HepG2 (cell line): ENCODE results near the gene MRPL28. TPM values are rescaled to one million over a fixed set of nuclear protein-coding genes. Genes with fewer than 3 reads are reported as not detected.

ENCODE experiments used
- ATF7-NPFF ChIP-seq: sonication (generic); formaldehyde crosslinking; IDR thresholded peaks from 2 replicates; pipeline ENCODE4 v1.8.1; 2023; ENCODE audit warnings: mild to moderate bottlenecking, low read depth, missing genetic modification reagents, moderate library complexity
- IRX3 ChIP-seq: sonication (generic); formaldehyde crosslinking; IDR thresholded peaks from 2 replicates; pipeline ENCODE4 v1.8.1; 2023; ENCODE audit warnings: mild to moderate bottlenecking, low read depth, missing genetic modification reagents, borderline replicate concordance
- KLF9 ChIP-seq: IDR thresholded peaks from 2 replicates; pipeline ENCODE4 v1.6.1; 2016; ENCODE audit warnings: low read depth
- MIXL1 ChIP-seq: IDR thresholded peaks from 2 replicates; pipeline ENCODE4 v1.6.1; 2016
- MTA1 ChIP-seq: sonication (generic); formaldehyde crosslinking; IDR thresholded peaks from 2 replicates; pipeline ENCODE4 v1.4.0; 2020; ENCODE audit warnings: missing genetic modification reagents, mild to moderate bottlenecking, borderline replicate concordance
- NR3C1 ChIP-seq: sonication (generic); formaldehyde crosslinking; IDR thresholded peaks from 2 replicates; pipeline ENCODE4 v1.4.0; 2020; ENCODE audit warnings: missing genetic modification reagents
- RXRB ChIP-seq: IDR thresholded peaks from 2 replicates; pipeline ENCODE4 v1.6.1; 2016; ENCODE audit warnings: borderline replicate concordance, missing genetic modification reagents, missing compliant biosample characterization
- SIX1 ChIP-seq: sonication (generic); formaldehyde crosslinking; IDR thresholded peaks from 2 replicates; pipeline ENCODE4 v1.4.0; 2020; ENCODE audit warnings: missing genetic modification reagents, borderline replicate concordance
- SMARCC2 ChIP-seq: fragments of 450-650 bp; IDR thresholded peaks from 2 replicates; pipeline ENCODE4 v1.6.1; 2017; ENCODE audit warnings: antibody characterized with exemption, mild to moderate bottlenecking
- SRSF4 ChIP-seq: fragments of 200-400 bp; formaldehyde crosslinking; IDR thresholded peaks from one replicate; pipeline ENCODE4 v1.6.1; 2018; ENCODE audit warnings: mild to moderate bottlenecking, low read depth, low read length, moderate library complexity; ENCODE audit not compliant: poor library complexity, severe bottlenecking
- TBL1XR1 ChIP-seq: fragments of 150-350 bp; IDR thresholded peaks from 2 replicates; pipeline ENCODE4 v1.6.1; 2014; ENCODE audit warnings: borderline replicate concordance, low read length; ENCODE audit not compliant: partially characterized antibody
- TGIF2 ChIP-seq: IDR thresholded peaks from 2 replicates; pipeline ENCODE4 v1.6.1; 2016; ENCODE audit warnings: control low read depth, missing compliant biosample characterization
- ZBTB1 ChIP-seq: sonication (generic); formaldehyde crosslinking; IDR thresholded peaks from 2 replicates; pipeline ENCODE4 v1.4.0; 2020; ENCODE audit warnings: missing genetic modification reagents, borderline replicate concordance
- ZNF543 ChIP-seq: sonication (generic); formaldehyde crosslinking; IDR thresholded peaks from 2 replicates; pipeline ENCODE4 v1.4.0; 2020; ENCODE audit warnings: mild to moderate bottlenecking, missing genetic modification reagents
- ZNF749 ChIP-seq: sonication (generic); formaldehyde crosslinking; IDR thresholded peaks from 2 replicates; pipeline ENCODE4 v1.8.0; 2022; ENCODE audit warnings: mild to moderate bottlenecking, missing genetic modification reagents, moderate library complexity, borderline replicate concordance
- ZNF788 ChIP-seq: sonication (generic); formaldehyde crosslinking; IDR thresholded peaks from 2 replicates; pipeline ENCODE4 v1.5.0; 2020; ENCODE audit warnings: mild to moderate bottlenecking, missing genetic modification reagents, borderline replicate concordance
- polyA plus RNA-seq, 8 experiments: library from polyadenylated mRNA; depleted of rRNA in 3 of 8; stranded (reverse) in 7 of 8; unstranded in 1 of 8; fragments of >200 nt; fragmentation: Illumina TruSeq in 4 of 8; extraction: Trizol in 4 of 8; gene quantifications; 2 replicates each; pipeline versions ENCODE4 v1.2.1 to v1.2.3, GENCODE V29; 2011 to 2016; ENCODE audit warnings: low read depth in 4 of 8, missing spikeins in 1 of 8, mixed read lengths in 1 of 8; ENCODE audit not compliant: insufficient read depth in 1 of 8
- total RNA-seq, 5 experiments: library from RNA; depleted of rRNA; stranded (reverse); fragments of >200 nt; fragmentation: Illumina TruSeq; extraction: Trizol; gene quantifications; 2 replicates each; pipeline ENCODE4 v1.2.3, GENCODE V29; 2016; ENCODE audit warnings: low read depth in 1 of 5
- TF ChIP-seq, protein P1 (sequence below): sonication (generic); formaldehyde crosslinking; IDR thresholded peaks from 2 replicates; pipeline ENCODE4 v1.5.0; 2020; ENCODE audit warnings: missing genetic modification reagents
- TF ChIP-seq, protein P2 (sequence below): IDR thresholded peaks from 2 replicates; pipeline ENCODE4 v1.6.1; 2016; ENCODE audit warnings: low read depth
- TF ChIP-seq, protein P3 (sequence below): sonication (generic); formaldehyde crosslinking; IDR thresholded peaks from 2 replicates; pipeline ENCODE4 v1.5.0; 2020; ENCODE audit warnings: missing genetic modification reagents
- TF ChIP-seq, protein P4 (sequence below): sonication (generic); formaldehyde crosslinking; IDR thresholded peaks from 2 replicates; pipeline ENCODE4 v1.5.0; 2020; ENCODE audit warnings: mild to moderate bottlenecking, missing genetic modification reagents, borderline replicate concordance
- TF ChIP-seq, protein P5 (sequence below): IDR thresholded peaks from 2 replicates; pipeline ENCODE4 v1.6.1; 2016; ENCODE audit warnings: missing genetic modification reagents, missing compliant biosample characterization

The MRPL28 gene
- total and polyA plus RNA-seq, 2 of the 13 experiments (the other 11 are each of a cell fraction or from before 2014, with no cell fraction given): 114 to 135 TPM

DNA sequence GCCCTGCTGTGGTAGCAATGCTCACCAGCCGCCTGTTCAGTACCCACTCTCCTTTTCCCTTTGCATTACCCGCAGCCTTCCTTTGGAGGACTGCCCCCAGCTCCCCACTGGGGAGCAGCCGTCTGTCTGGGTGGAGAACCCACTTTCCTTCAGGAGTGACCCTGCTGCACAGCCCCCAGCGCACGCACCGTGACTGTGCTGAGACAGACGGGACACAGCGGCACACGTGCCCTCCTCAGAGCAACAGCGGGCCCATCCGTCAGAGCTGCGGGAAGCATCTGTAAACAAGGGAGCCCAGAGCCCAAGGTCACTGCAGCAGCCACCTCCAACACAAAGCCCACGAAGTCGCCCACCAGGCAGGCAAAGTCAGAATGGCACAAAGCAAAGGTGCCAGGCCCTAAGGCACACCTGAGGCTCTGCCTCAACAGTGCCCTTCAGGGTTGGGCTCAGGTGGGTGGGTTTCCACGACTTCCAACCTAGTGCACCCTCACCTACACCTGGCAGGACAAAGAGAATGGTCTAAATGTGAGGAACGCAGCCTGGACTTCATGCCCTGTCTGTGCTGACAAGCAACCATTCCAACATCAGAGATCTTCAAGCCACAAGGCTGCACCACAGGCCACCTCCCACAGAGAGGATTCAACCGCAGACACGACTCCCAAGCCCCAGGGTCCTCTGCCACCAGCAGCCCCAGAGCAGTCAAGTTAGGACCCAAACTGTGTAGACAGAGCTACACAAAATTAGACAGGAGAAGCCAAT, 27.7 kb downstream of the MRPL28 start (continued):
- TF ChIP-seq ZNF543 (peak; percentile 87; the same call in 1 of the 2 replicates), MTA1 (CRISPR knock-in tag) (peak; percentile 94), KLF9 (CRISPR knock-in tag) (no peak), IRX3 (CRISPR knock-in tag) (0 out of 2 replicates have a peak, but pooled peaks have one; percentile 72), ZBTB1 (no peak), SIX1 (CRISPR knock-in tag) (no peak), ATF7-NPFF (CRISPR knock-in tag) (no peak), SRSF4 (no peak), RXRB (CRISPR knock-in tag) (peak; percentile 72), MIXL1 (CRISPR knock-in tag) (no peak), ZNF788 (CRISPR knock-in tag) (peak; percentile 84), SMARCC2 (no peak), TBL1XR1 (no peak), TGIF2 (CRISPR knock-in tag) (peak; percentile 76; the same call in 1 of the 2 replicates), NR3C1 (CRISPR knock-in tag) (no peak), ZNF749 (CRISPR knock-in tag) (no peak)
- TF ChIP-seq, protein P1, sequence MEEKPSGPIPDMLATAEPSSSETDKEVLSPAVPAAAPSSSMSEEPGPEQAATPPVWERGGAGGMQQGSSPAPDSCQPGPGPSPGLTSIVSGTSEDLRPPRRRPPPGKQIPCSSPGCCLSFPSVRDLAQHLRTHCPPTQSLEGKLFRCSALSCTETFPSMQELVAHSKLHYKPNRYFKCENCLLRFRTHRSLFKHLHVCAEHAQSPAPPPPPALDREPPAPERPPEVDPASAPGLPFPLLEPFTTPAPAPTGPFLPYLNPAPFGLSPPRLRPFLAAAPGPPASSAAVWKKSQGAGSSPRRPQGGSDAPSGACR (CRISPR knock-in tag): peak; percentile 70; the same call in 1 of the 2 replicates
- TF ChIP-seq, protein P2, sequence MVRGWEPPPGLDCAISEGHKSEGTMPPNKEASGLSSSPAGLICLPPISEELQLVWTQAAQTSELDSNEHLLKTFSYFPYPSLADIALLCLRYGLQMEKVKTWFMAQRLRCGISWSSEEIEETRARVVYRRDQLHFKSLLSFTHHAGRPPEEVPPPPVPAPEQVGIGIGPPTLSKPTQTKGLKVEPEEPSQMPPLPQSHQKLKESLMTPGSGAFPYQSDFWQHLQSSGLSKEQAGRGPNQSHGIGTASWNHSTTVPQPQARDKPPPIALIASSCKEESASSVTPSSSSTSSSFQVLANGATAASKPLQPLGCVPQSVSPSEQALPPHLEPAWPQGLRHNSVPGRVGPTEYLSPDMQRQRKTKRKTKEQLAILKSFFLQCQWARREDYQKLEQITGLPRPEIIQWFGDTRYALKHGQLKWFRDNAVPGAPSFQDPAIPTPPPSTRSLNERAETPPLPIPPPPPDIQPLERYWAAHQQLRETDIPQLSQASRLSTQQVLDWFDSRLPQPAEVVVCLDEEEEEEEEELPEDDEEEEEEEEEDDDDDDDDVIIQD (CRISPR knock-in tag): no peak
- TF ChIP-seq, protein P3, sequence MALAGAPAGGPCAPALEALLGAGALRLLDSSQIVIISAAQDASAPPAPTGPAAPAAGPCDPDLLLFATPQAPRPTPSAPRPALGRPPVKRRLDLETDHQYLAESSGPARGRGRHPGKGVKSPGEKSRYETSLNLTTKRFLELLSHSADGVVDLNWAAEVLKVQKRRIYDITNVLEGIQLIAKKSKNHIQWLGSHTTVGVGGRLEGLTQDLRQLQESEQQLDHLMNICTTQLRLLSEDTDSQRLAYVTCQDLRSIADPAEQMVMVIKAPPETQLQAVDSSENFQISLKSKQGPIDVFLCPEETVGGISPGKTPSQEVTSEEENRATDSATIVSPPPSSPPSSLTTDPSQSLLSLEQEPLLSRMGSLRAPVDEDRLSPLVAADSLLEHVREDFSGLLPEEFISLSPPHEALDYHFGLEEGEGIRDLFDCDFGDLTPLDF (CRISPR knock-in tag): no peak
- TF ChIP-seq, protein P4, sequence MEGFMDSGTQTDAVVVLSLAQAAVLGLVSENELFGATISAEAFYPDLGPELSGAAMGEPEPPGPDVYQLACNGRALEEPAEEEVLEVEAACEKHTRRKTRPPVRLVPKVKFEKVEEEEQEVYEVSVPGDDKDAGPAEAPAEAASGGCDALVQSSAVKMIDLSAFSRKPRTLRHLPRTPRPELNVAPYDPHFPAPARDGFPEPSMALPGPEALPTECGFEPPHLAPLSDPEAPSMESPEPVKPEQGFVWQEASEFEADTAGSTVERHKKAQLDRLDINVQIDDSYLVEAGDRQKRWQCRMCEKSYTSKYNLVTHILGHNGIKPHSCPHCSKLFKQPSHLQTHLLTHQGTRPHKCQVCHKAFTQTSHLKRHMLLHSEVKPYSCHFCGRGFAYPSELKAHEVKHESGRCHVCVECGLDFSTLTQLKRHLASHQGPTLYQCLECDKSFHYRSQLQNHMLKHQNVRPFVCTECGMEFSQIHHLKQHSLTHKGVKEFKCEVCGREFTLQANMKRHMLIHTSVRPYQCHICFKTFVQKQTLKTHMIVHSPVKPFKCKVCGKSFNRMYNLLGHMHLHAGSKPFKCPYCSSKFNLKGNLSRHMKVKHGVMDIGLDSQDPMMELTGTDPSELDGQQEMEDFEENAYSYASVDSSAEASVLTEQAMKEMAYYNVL: no peak
- TF ChIP-seq, protein P5, sequence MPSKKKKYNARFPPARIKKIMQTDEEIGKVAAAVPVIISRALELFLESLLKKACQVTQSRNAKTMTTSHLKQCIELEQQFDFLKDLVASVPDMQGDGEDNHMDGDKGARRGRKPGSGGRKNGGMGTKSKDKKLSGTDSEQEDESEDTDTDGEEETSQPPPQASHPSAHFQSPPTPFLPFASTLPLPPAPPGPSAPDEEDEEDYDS (CRISPR knock-in tag): no peak; the same call in 1 of the 2 replicates
